DND-41 (cell line): Measurements from ENCODE around the gene SUPT3H.

ENCODE experiments used
- EZH2 ChIP-seq: IDR thresholded peaks from 3 replicates; pipeline ENCODE4 v1.6.1; 2012; ENCODE audit warnings: borderline replicate concordance, low read depth, mild to moderate bottlenecking, moderate library complexity, low read length, inconsistent platforms; ENCODE audit not compliant: severe bottlenecking
- TF ChIP-seq, protein P1 (sequence below): IDR thresholded peaks from 2 replicates; pipeline ENCODE4 v1.5.1; 2012; ENCODE audit warnings: borderline replicate concordance, low read length, moderate library complexity, mild to moderate bottlenecking; ENCODE audit not compliant: poor library complexity, severe bottlenecking; ENCODE audit errors: extremely low read depth

DNA sequence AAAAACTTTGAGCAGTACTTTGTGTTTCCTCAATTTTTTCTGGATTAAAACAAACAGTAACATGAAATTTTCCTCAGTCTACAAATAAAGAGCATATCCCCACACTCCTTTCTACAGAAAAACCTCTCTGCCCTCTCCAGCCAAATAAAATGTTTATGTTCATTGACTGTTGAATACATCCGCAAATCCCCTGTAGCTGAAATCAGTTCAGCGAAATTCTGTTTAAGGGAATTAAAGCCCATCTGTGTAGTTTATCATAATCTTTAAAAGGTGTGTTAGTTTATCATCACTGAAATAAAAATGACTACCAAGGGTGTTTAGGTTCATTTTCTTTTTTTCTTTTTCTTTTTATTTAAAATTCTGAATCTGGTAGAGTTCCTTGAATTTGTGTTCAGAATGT lies 207.4 kb downstream of the SUPT3H start:
- TF ChIP-seq, protein P1, sequence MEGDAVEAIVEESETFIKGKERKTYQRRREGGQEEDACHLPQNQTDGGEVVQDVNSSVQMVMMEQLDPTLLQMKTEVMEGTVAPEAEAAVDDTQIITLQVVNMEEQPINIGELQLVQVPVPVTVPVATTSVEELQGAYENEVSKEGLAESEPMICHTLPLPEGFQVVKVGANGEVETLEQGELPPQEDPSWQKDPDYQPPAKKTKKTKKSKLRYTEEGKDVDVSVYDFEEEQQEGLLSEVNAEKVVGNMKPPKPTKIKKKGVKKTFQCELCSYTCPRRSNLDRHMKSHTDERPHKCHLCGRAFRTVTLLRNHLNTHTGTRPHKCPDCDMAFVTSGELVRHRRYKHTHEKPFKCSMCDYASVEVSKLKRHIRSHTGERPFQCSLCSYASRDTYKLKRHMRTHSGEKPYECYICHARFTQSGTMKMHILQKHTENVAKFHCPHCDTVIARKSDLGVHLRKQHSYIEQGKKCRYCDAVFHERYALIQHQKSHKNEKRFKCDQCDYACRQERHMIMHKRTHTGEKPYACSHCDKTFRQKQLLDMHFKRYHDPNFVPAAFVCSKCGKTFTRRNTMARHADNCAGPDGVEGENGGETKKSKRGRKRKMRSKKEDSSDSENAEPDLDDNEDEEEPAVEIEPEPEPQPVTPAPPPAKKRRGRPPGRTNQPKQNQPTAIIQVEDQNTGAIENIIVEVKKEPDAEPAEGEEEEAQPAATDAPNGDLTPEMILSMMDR: no peak
- no peak for TF ChIP-seq EZH2
